Stimulated activated CD4-positive, alpha-beta T cell treated with anti-CD3 and anti-CD28 coated beads, Interleukin-1b, Interleukin-23, amount 100 ng/mL, for 1 hour (primary cell): ENCODE data around the gene CELF2.
"Not testable (repeated sequence)": the region's sequence is repeated elsewhere in the genome, so short reads cannot be mapped to it uniquely, and the experiment has no call there.

ENCODE experiments used
- DNase-seq, 2 donors: peaks; one replicate each; pipeline ENCODE4 v3.0.0-alpha.2; 2020; ENCODE audit warnings: low read depth in 2 of 2

The CELF2 gene

DNA sequence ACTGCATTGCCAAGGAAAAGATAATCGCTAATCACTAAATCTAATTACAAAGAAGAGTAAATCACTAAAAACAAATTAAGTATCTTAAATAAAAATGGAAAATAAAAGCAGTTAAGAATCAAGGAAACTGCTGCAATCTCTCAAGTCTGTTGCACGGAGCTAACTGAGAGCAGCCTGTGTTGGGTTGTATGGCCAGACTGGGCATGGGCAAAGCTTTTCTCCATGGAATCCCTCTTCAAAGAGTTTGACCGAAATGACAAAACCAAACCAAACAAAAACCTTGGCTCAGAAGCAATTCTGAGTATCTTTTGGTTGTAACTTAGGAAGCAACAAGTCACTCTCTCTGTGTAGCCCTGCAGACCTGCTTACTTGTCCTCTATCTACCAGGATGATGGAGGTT lies 78.8 kb downstream of the CELF2 start:
- DNase-seq: no peak

DNA sequence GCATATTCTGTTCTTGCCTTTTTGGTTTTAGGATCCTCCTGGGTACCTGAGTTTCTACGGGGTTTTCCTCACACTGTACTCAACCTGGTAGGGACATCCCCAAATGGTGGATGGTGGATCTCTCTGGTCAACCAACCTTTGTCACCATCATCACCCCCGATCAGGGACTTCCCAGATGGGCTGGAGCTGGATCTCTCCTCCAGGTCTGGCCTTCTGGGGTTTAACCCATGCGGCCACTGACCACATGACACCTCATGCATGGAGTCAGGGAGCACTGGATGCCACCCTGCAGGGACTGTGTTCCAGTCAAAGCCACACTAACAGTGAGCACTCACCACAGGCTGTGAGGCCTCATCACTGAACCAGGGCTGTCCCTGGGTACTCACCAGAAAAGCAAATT lies 80.0 kb downstream of the CELF2 start:
- no peak for DNase-seq

DNA sequence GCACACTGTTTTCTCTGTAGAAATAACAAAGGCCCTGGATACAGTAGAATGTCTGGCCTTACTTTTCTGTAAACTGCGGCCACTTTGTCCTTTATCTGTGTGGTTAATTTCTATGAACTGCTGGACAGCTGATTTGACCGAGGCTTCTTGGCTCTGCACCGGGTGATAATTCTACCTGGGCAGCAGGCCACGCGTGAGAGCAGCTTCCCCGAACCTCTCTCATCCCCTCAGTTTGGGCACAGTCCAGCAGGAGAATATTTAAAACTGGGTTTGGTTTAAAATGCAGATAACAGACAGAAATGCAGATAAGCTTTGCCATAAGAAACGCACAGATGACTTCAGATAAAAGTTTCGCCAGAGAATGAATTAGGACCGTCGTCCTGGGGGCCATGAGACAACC lies 81.0 kb downstream of the CELF2 start:
- DNase-seq: no peak

DNA sequence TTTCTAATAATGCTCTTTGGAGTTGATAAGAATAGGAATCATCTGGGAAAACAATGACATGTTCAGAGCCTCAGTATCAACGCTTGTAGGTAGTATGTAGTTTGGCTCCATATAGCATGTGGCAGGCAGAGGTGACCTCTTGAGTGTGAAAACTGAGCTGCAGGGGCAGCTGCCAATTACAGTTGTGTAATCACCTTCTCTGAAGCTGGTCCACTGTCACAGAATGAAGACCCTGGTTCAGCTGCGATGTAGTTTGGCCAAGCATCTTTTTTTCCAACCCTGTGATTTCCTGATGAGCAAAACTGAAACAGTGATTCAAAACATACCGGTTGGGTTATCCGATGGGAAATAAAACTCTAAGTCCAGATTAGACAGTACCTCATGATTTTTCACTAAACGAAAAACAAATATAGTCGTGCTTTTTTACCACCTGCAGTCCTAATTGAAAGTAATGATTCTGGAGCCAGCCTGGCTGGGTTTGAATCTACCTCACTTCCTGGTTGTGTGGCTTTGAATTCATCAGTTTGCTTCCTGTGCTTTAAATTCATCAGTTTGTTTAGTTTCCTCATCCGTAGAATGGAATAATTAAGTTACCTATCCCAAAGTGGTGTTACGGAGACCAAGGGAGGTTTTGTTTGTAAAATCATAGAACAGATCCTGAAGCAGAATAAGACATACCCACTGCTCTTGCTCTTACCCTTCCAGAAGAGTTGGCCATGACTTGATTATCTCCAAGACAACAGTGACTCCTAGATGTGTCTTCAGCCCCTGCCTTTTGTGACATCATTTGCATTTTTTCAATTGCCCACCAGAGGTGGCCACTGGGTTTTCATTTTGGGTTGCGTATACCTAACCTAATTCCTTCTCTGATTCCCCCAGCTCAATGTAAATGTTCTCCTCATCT lies 87.4 kb downstream of the CELF2 start:
- no peak for DNase-seq

DNA sequence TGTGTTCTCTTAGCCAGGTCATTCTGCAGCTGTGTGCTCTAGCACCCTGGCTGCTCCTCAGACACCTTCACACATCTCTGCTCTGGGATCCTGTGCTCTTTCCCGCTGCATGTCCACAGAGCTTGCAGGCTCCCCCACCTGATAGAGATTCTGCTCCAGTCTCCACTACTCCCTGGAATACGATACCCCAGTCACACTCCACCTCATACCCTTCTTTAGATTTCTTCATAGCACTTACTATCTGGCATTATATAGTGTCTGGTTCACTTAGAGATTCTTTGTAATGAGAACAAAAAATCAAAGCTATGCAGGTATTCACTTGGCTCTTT lies 88.0 kb downstream of the CELF2 start:
- no peak for DNase-seq

DNA sequence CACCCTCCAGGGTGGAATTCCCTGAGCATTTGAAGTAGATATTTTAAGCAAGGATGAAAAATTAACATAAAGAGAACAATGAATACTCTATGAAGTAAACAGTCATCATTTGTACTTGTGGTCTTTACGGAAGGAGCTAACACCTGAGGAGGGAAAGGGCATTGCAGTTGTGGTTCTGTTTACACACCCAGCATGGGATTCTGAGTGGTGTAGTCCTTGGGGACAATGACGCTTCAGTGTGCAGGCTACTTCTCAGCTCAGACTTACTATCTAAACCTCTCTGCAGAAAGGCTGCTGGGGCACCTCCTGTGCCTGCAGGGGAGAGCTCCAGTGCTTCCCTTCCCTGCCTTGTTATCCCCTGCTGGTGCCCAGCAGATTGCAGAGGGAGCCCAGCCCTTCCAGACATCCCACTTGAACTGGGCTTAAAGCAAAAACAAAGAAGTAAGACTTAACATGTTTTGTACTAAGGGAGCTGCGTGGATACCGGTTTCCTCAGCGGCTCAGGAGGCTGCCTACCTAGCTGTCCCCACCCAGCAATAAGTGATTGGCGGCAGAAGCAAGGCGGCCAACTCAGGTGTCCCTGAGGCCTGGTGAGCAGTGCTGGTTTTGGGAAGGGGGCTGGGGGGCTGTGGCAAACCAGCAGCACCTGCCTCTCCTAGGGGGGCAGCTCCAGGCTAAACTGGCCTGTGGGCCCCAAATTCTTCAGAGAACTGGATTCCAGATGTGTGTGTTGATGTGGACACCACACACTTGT lies 89.1 kb downstream of the CELF2 start:
- no peak for DNase-seq

DNA sequence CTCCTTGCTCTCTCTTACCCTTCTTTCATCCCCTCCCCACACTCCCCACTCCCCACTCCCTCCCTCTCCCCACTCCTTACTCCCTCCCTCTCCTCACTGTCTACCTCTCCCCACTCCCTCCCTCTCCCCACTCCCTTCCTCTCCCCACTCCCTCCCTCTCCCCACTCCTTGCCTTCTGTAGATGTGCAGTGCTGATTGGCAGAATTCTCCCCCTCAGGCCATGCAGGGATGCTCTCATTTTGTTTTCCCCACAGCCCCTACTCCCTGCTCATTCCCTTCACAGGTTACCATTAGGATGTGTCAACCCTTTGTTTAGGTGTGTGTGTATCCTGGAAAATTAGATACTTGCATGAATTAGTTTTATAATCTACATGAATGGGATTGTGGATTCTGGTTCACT lies 90.3 kb downstream of the CELF2 start:
- DNase-seq: no peak

DNA sequence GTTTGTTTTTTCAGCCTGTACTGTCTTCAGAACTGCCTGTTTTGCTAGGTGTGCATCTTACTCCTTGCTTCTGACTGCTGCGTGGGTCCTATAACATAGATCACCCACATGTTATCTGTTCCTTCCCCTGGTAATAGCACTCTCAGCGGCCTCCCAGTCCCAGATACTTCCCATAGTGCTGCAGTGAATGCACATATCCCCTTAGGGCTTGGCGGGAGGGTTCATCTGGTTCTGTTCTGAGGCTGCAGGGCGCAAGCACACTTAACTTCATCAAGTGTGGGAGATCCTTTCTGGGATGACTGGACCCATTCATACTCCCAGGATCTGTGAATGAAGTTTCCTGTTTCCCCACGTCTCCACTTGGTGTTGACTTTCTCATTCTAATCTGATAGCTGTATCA lies 90.7 kb downstream of the CELF2 start:
- DNase-seq: no peak

DNA sequence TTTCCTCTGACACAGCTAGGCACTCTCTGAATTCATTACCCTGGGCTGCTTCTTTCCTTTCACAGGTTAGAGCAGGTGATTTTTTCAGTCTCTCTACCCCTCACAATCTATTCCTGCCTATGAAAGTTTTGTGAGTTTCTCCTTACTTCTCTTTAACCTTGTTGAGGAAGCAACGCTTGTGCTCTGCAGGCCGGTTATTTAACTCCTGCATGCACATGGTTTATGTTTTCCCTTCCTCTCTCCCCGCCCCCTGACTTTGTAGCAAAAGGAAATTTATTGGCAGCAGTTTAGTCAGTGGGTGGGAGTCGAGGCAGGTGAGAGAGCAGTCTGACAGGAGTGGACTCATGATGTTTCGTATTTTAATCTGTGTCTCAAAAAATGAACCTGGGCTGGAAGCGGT lies 91.9 kb downstream of the CELF2 start:
- DNase-seq: no peak

DNA sequence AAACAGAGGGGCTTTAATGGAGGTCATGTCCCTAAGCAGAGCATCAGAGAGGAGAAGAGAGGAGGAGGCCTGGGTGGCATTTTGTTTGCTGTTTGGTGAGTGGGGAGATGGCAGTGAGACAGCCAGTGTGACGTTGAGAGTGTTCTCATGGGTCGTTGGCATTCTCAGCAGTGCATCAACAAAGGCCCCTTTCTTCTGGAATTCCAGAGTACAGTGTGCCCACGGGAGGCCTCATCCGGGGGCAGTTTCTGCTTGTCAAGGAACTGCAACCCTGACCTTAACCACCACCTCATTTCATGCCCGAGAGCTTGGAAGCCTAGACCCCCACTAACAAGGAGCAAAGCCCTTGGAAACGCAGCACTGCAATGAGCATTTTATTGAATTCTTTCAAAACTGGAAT lies 92.9 kb downstream of the CELF2 start:
- DNase-seq: no peak

DNA sequence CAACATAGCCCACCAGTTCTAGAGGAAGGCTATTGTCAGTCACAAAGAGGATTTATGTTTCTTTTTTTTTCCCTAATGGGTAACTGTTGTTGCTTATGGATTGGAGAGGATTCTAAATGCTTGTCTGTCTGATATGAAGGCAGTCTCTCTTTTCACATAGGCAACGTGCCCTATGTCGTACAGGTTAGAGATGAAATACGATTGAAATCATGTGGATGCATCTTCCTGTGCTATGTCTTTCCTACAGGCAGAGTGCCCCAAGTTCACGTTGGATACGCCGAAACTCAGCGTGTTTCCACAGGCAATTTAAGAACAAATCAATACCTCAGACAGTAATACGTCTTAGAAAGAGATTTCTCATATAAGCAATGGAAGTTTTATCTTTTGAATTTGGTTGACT lies 93.8 kb downstream of the CELF2 start:
- DNase-seq: no peak

DNA sequence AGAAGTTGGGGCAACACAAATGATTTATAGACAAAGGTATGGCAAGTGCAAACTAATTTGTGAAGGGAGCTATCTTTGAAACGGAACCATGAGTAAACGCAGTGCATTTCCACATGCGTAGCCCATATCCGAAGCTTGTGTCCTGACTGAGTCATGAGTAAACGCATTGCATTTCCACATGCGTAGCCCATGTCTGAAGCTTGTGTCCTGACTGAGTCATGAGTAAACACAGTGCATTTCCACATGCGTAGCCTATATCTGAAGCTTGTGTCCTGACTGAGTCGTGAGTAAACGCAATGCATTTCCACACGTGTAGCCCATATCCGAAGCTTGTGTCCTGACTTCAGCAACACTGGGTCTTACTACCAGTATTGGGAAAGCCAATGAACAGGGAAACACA lies 95.0 kb downstream of the CELF2 start:
- DNase-seq: no peak

DNA sequence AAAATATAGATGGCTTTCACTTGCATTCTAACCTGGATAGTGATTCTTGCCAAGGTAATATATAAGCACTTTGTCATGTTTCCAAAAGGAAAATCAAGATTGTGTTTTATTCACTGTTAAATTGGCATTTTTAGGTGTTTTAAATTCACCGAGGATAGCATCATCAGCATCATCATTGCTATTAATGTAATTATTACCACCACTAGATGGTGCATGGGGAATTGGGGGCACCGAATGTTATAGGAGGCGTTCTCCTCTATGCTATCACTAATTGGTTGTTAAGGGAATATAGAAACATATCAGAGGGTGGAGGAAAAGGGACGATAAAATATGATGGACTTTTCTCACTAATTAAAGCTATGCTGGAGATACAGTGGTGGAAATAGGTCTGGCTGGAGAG lies 95.5 kb downstream of the CELF2 start:
- peak in 1 of 2 donors; percentile 3 for DNase-seq

DNA sequence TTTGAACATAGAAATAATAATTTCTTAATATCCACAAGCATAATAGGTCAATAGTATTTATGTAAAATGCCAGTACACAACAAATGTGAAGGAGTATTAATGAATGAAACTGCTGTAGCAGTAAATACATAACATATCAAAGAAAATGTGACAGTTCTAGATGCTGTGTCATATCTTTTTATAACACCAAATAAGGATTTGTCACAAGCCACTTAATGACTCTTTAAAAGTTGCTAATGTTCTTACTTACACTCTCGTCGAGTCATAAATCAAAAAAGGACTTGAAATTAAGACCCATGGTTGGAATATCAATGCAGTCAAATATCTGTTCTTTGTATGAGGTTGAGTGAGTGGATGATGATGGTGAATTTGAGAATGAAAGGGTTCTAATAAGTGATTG lies 96.6 kb downstream of the CELF2 start:
- DNase-seq: no peak

DNA sequence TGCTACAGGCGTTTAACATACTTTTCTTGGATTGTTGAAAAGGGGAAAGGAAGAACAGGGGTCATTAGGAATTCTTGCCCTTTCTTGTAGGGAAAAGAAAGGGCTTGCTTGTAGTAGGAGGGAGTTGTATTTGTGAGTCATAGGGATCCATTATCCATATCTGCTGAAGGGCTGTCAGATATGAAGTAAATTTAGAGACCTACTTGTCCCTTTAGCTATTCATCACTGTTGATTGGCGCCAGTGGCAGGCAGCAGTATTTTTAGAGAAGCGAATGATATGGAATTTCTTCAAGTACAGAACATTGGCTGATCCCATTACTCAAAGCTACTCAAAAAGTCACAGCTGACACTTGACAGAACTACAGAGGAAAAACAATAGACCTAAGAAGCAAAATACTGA lies 97.7 kb downstream of the CELF2 start:
- no peak for DNase-seq

DNA sequence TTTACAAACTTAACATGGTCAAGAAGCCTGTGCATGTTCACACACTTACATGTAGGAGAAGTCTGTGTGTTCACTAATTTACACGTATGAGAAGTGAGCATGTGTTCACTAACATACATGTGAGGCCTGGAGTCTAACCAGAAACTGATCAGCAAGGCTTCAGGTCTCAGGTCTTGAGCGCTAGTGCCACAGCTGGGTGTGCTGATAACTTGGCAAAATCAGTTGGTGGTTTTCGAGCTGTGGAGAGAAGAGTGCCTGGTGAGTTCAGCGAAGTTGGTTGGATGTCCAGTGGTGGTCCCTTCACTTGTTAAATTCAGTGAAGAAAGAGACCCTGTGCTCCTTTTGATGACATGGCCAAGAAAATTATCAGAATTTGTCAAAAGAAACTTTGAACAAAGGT lies 98.7 kb downstream of the CELF2 start:
- DNase-seq: no peak

DNA sequence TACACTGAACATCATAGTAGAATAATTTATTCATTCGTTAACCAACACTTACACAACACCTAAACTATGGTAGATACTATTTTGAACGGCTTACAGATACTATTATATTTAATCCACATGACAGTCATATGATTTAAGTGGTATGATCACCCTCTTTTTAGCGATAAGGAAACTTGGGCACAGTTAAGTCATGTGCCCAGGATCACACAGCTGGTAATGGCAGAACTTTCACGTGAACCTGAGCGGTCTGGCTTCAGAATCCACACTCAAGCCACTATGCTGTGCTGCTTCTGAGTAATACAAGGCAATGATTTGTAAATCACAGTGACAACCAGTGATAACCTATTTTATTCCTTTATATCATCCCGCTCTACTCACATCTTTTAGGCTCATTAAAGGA lies 99.1 kb downstream of the CELF2 start:
- DNase-seq: no peak

DNA sequence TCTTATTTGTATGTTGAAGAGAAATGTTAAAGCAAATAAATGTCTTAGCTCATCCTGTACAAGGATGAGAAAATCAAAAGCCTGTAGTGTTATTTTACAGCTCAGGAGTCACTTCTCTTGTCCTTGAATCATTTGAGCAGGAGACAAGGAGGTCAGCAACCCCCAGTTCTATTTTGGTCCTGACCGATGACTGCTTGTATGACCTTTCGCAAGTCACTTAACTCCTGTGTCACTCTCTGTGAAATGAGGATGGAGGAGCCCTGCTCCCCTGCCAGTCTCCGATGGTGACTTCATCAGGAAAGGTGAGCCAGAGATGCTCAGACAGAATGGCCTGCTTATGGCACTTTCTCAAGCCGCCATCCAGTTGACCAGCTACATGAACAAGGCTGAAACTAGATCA lies 101.0 kb downstream of the CELF2 start:
- no peak for DNase-seq

DNA sequence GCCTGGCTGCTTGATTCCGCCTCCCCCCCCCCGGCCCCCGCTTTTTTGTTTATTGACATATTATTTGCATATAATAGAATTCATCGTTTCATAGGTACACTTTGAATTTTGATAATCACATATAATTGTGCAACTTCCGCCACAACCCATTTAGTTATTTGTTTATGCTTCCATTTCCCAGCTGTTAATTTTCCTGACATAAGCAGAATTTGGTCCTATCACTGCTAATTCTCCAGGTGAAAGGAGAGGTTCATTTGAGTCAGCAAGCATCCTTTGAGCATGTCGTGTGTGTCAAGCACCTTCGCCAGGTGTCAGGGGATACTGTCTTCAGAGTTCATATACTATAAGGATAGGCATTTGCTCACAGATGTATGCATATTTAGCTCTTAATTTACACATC lies 102.2 kb downstream of the CELF2 start:
- DNase-seq: no peak

DNA sequence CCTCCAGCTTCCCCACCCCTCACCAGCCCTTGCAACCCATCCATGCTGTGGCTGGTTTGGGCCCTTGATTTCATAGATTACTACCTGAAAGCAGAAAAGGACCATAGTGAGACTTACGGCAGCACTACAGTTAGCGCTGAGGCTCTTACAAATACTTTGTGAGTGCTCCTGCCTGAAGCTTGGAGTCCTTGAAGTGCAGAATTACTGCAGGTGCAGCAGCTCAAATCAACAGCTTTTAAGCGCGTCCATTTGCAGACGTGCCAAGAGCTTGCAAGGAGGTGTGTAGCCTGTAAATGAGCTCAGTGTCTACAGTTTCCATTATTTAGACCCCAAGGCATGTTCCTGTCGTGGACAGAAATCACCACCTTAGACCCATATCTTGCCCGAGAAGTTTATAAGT lies 103.0 kb downstream of the CELF2 start:
- DNase-seq: no peak

DNA sequence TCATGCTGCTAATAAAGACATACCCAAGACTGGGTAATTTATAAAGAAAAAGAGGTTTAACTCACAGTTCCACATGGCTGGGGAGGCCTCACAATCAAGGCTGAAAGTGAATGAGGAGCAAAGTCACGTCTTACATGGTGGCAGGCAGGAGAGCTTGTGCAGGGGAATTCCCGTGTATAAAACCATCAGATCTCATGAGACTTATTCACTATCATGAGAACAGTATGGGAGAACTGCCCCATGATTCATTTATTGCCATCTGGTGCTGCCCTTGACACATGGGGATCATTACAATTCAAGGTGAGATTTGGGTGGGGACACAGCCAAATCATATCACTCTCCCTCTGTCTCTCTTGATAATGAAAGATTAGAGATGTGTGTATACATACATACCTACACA lies 106.2 kb downstream of the CELF2 start:
- DNase-seq: not testable (repeated sequence)

DNA sequence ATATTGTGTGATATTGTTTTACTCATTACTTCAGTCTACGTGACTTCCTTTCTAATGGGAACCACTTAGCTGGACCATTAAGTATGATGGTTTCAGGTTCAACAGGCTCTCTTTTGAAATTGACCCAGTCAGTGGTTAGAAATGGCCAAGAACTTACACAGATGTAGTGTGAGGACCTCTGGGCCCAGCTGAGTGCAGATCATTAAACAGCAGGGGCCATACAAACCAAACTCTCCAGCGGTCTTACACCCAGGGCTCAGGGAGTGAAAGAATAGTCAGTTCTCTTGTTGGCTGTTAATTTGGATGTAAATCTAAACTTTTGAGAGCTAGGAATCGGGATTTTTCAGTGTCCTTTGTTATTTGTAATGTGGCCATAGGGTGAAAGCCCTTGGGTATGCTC lies 107.3 kb downstream of the CELF2 start:
- no peak for DNase-seq

DNA sequence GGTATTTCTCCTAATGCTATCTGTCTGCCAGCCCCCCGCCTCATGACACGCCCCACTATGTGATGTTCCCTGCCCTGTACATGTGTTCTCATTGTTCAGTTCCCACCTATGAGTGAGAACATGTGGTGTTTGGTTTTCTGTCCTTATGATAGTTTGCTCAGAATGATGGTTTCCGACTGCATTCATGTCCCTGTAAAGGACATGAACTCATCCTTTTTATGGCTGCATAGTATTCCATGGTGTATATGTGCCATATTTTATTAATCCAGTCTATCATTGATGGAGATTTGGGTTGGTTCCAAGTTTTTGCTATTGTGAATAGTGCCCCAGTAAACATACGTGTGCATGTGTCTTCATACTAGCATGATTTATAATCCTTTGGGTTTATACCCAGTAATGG lies 109.3 kb downstream of the CELF2 start:
- DNase-seq: not testable (repeated sequence)
